GM12878 (cell line): ENCODE measurements around the gene PNPLA5. TPM values are rescaled to one million over a fixed set of nuclear protein-coding genes. Genes with fewer than 3 reads are reported as not detected.

Source experiments
- ATAC-seq: fragments of 200-7000 bp; cut with Tn5 transposase; 3 replicates; pipeline ENCODE4 v1.9.1; 2020; ENCODE audit warnings: mild to moderate bottlenecking, moderate library complexity
- BruUV-seq: library from RNA; stranded (reverse); fragments of 400-500 nt; replicated peaks from 2 replicates; lab custom pipeline; 2021; lab: Mats Ljungman, UMichigan
- CTCF ChIA-PET: fragments of 300-600 bp; sonication (Branson Sonifier 250); formaldehyde crosslinking; extraction: SDS; loops from one replicate; lab custom pipeline; 2021; ENCODE audit warnings: inconsistent platforms; lab: Yijun Ruan, JAX
- POLR2A ChIA-PET: fragments of 350-600 bp; formaldehyde crosslinking; extraction: SDS; loops from one replicate; lab custom pipeline; 2021; ENCODE audit warnings: inconsistent platforms; lab: Charles Lee
- RAD21 ChIA-PET: fragments of 300-600 bp; sonication (Branson Sonifier 250); formaldehyde crosslinking; loops from one replicate; lab custom pipeline; 2023; ENCODE audit warnings: antibody characterized with exemption; ENCODE audit not compliant: unreplicated experiment; lab: Charles Lee
- SMC1A ChIA-PET: fragments of 300-600 bp; sonication (Branson Sonifier 250); formaldehyde crosslinking; loops from one replicate; lab custom pipeline; 2023; ENCODE audit not compliant: unreplicated experiment, uncharacterized antibody; lab: Charles Lee
- DNase-seq: peaks from one replicate; pipeline ENCODE4 v3.0.0-alpha.2; 2011; ENCODE audit warnings: low read depth, low spot score
- FAIRE-seq: peaks from 3 replicates; lab custom pipeline; 2011; peaks lifted over from hg19 to GRCh38; lab: Jason Lieb, UNC
- H2AFZ ChIP-seq: 2 replicates; pipeline ENCODE4 v1.6.0; 2011; ENCODE audit warnings: low read depth, low read length, control low read depth; ENCODE audit not compliant: control insufficient read depth
- H3K27ac ChIP-seq: 2 replicates; pipeline ENCODE4 v1.5.1; 2011; ENCODE audit warnings: control low read depth; ENCODE audit not compliant: control insufficient read depth, insufficient read depth
- H3K27me3 ChIP-seq, 2 experiments: replicated peaks in 1 of 2; 2 replicates each; pipeline versions ENCODE4 v1.6.0 to v1.6.1; 2011; ENCODE audit warnings: low read length in 1 of 2; ENCODE audit not compliant: control insufficient read depth in 2 of 2, insufficient read depth in 2 of 2
- H3K36me3 ChIP-seq, 2 experiments: 2 replicates each; pipeline ENCODE4 v1.5.1; 2011; ENCODE audit warnings: low read length in 1 of 2; ENCODE audit not compliant: control insufficient read depth in 2 of 2, insufficient read depth in 2 of 2
- H3K4me1 ChIP-seq: 2 replicates; pipeline ENCODE4 v1.6.1; 2011; ENCODE audit warnings: mild to moderate bottlenecking, low read length, moderate library complexity, mixed read lengths; ENCODE audit not compliant: control insufficient read depth, insufficient read depth
- H3K4me2 ChIP-seq: 2 replicates; pipeline ENCODE4 v1.6.0; 2011; ENCODE audit warnings: control low read depth; ENCODE audit not compliant: control insufficient read depth, insufficient read depth
- H3K4me3 ChIP-seq: fragments of 200-600 bp; sonication (generic); 2 replicates; pipeline ENCODE4 v1.5.1; 2016
- H3K79me2 ChIP-seq: 2 replicates; pipeline ENCODE4 v1.6.0; 2011; ENCODE audit warnings: low read length; ENCODE audit not compliant: control insufficient read depth, insufficient read depth
- H3K9ac ChIP-seq: 2 replicates; pipeline ENCODE4 v1.8.0; 2011; ENCODE audit warnings: low read length, control low read depth, mixed read lengths; ENCODE audit not compliant: control insufficient read depth, insufficient read depth
- H3K9me3 ChIP-seq: replicated peaks from 3 replicates; pipeline ENCODE4 v1.5.1; 2011; ENCODE audit warnings: mild to moderate bottlenecking, low read length; ENCODE audit not compliant: control insufficient read depth, insufficient read depth
- H4K20me1 ChIP-seq: 2 replicates; pipeline ENCODE4 v1.6.0; 2011; ENCODE audit not compliant: control insufficient read depth, insufficient read depth
- ATF3 ChIP-seq: IDR thresholded peaks from 2 replicates; pipeline ENCODE4 v1.6.1; 2011; ENCODE audit warnings: low read depth, mild to moderate bottlenecking, low read length, moderate library complexity, borderline replicate concordance; ENCODE audit errors: extremely low read depth
- BCL11A ChIP-seq: IDR thresholded peaks from 2 replicates; pipeline ENCODE4 v1.6.1; 2011; ENCODE audit warnings: low read depth, low read length
- CEBPZ ChIP-seq: fragments of 150-350 bp; IDR thresholded peaks from 2 replicates; pipeline ENCODE4 v1.6.1; 2016; ENCODE audit warnings: low read depth, low read length
- JUNB ChIP-seq: IDR thresholded peaks from 2 replicates; pipeline ENCODE4 v1.6.1; 2016; ENCODE audit warnings: antibody characterized with exemption, mild to moderate bottlenecking
- JUND ChIP-seq: IDR thresholded peaks from 2 replicates; pipeline ENCODE4 v1.6.1; 2012; ENCODE audit warnings: low read depth, mild to moderate bottlenecking, low read length, improper control_type of control experiment, moderate library complexity
- NBN ChIP-seq: fragments of 450-650 bp; IDR thresholded peaks from 2 replicates; pipeline ENCODE4 v1.6.1; 2016
- NFYB ChIP-seq: IDR thresholded peaks from 2 replicates; pipeline ENCODE4 v1.6.1; 2011; ENCODE audit warnings: low read depth, mild to moderate bottlenecking, low read length, improper control_type of control experiment, moderate library complexity; ENCODE audit not compliant: insufficient read depth
- PML ChIP-seq: IDR thresholded peaks from 2 replicates; pipeline ENCODE4 v1.6.1; 2012; ENCODE audit warnings: low read length, inconsistent platforms
- SUPT20H ChIP-seq: IDR thresholded peaks from 2 replicates; pipeline ENCODE4 v1.6.1; 2011; ENCODE audit warnings: low read depth, mild to moderate bottlenecking, low read length, moderate library complexity, borderline replicate concordance; ENCODE audit not compliant: control insufficient read depth
- TARDBP ChIP-seq: IDR thresholded peaks from 2 replicates; pipeline ENCODE4 v1.6.1; 2016; ENCODE audit warnings: borderline replicate concordance
- TBL1XR1 ChIP-seq: IDR thresholded peaks from 2 replicates; pipeline ENCODE4 v1.6.1; 2012; ENCODE audit warnings: low read depth, low read length, improper control_type of control experiment
- ZNF24 ChIP-seq: fragments of 450-650 bp; IDR thresholded peaks from 2 replicates; pipeline ENCODE4 v1.6.1; 2017; ENCODE audit warnings: antibody characterized with exemption, mild to moderate bottlenecking
- ZNF274 ChIP-seq: IDR thresholded peaks from one replicate; pipeline ENCODE4 v1.8.0; 2011; ENCODE audit not compliant: insufficient read length, insufficient read depth
- ZZZ3 ChIP-seq: IDR thresholded peaks from 2 replicates; pipeline ENCODE4 v1.6.1; 2011; ENCODE audit warnings: low read depth; ENCODE audit not compliant: control insufficient read depth, insufficient read length
- WGBS: methylation state at CpG from one replicate; pipeline ENCODE4 v1.1.6; 2016; ENCODE audit warnings: low lambda C conversion rate; ENCODE audit not compliant: insufficient replicate concordance, insufficient coverage; ENCODE audit errors: missing lambda C conversion rate; 5-methylcytosine and 5-hydroxymethylcytosine counted together
- in situ Hi-C: fragments of 300-500 bp; cut with MboI; formaldehyde crosslinking; loops from 9 replicates; pipeline ENCODE4 v1.14.3; 2018; ENCODE audit warnings: mixed read lengths
- intact Hi-C: fragments of 100-400 bp; cut with micrococcal nuclease; formaldehyde crosslinking; loops from one replicate; pipeline ENCODE4 v1.14.2; 2022; ENCODE audit not compliant: unreplicated experiment
- polyA plus RNA-seq, 11 experiments: library from polyadenylated mRNA; depleted of rRNA in 4 of 11; unstranded in 6 of 11; stranded (reverse) in 5 of 11; fragments of >200 nt; fragmentation: Nextera tagmentation in 4 of 11; fragmentation: Illumina TruSeq in 1 of 11; extraction: Ambion mirVana in 4 of 11; extraction: Trizol in 1 of 11; gene quantifications; 1 replicate in 1 of 11; 2 replicates in 10 of 11; pipeline versions ENCODE4 v1.2.1 to v1.2.3, GENCODE V29; 2011 to 2016; ENCODE audit warnings: inconsistent platforms in 2 of 11, missing spikeins in 2 of 11, low read depth in 1 of 11
- total RNA-seq, 4 experiments: library from RNA; depleted of rRNA in 3 of 4; stranded (reverse); fragments of >200 nt in 3 of 4; fragmentation: Illumina TruSeq in 1 of 4; extraction: Trizol in 1 of 4; gene quantifications; 2 replicates each; pipeline versions ENCODE4 v1.2.1 to v1.2.3, GENCODE V29; 2013 to 2021
- TF ChIP-seq, protein P1 (sequence below): IDR thresholded peaks from 2 replicates; pipeline ENCODE4 v1.6.1; 2011; ENCODE audit warnings: mild to moderate bottlenecking, low read depth, low read length, moderate library complexity; ENCODE audit not compliant: insufficient replicate concordance
- TF ChIP-seq, protein P2 (sequence below): fragments of 450-650 bp; IDR thresholded peaks from 2 replicates; pipeline ENCODE4 v1.6.1; 2018; ENCODE audit warnings: mild to moderate bottlenecking, low read depth, moderate library complexity; ENCODE audit not compliant: partially characterized antibody

The PNPLA5 gene
- total and polyA plus RNA-seq, 10 of the 15 experiments (the other 5 are each of a cell fraction or from before 2014, with no cell fraction given), result not detected

GRCh38 chr22:43859621-43860020 is 32.2 kb downstream of the PNPLA5 start (continued):
- TF ChIP-seq SUPT20H, result no peak
- TF ChIP-seq, all 136 proteins: peak for 0

DNA sequence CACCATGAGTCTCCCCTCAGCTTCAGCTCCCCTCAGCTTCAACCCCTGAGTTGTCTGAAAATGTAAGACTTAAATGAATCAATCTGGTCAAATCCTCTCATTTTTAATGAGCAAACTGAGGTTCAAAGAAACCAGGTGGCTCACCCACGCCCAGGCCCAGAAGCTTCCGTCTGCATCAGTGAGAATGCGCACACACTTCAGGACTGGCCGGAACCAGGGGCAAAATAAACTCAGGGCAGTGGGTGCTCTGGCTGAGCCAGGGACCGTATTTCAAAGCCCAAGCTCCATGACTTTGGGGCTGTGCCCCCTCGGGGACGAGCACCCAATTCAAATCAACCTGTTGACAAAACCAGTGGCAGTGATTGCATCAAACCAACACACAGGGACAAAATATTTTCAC is 32.6 kb downstream of the PNPLA5 start:
- no TSS peak for BruUV-seq
- no peak overlapping the region for H3K4me3 ChIP-seq
- no peaks in the 10 kb centered on the region for H3K4me1 ChIP-seq
- H3K4me2 ChIP-seq, result no peak overlapping the region
- no peak overlapping the region for H3K27ac ChIP-seq
- H4K20me1 ChIP-seq, result no peaks in the 10 kb centered on the region
- no peak overlapping the region for H3K9ac ChIP-seq
- ChIA-PET SMC1A (no interaction called here), POLR2A (no interaction called here), CTCF (no interaction called here), RAD21 (no interaction called here)
- intact Hi-C loops (no loop called here), in situ Hi-C loops (no loop called here)
- no peaks in the 10 kb centered on the region for H3K36me3 ChIP-seq
- DNase-seq (no peak), ATAC-seq (no peak), FAIRE-seq (no peak)
- no peaks in the 10 kb centered on the region for H3K79me2 ChIP-seq
- no peaks in the 10 kb centered on the region; a peak in 1 of 4 replicates for H3K27me3 ChIP-seq
- no peaks in the 10 kb centered on the region for H3K9me3 ChIP-seq
- WGBS, result 29% methylated on average over 7 of the region's 7 CpGs
- no peak overlapping the region for H2AFZ ChIP-seq
- TF ChIP-seq, protein P1, sequence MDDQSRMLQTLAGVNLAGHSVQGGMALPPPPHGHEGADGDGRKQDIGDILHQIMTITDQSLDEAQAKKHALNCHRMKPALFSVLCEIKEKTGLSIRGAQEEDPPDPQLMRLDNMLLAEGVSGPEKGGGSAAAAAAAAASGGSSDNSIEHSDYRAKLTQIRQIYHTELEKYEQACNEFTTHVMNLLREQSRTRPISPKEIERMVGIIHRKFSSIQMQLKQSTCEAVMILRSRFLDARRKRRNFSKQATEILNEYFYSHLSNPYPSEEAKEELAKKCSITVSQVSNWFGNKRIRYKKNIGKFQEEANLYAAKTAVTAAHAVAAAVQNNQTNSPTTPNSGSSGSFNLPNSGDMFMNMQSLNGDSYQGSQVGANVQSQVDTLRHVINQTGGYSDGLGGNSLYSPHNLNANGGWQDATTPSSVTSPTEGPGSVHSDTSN, result no peak
- no peak for TF ChIP-seq TBL1XR1
- TF ChIP-seq ZNF24, result no peak
- TF ChIP-seq, protein P2, sequence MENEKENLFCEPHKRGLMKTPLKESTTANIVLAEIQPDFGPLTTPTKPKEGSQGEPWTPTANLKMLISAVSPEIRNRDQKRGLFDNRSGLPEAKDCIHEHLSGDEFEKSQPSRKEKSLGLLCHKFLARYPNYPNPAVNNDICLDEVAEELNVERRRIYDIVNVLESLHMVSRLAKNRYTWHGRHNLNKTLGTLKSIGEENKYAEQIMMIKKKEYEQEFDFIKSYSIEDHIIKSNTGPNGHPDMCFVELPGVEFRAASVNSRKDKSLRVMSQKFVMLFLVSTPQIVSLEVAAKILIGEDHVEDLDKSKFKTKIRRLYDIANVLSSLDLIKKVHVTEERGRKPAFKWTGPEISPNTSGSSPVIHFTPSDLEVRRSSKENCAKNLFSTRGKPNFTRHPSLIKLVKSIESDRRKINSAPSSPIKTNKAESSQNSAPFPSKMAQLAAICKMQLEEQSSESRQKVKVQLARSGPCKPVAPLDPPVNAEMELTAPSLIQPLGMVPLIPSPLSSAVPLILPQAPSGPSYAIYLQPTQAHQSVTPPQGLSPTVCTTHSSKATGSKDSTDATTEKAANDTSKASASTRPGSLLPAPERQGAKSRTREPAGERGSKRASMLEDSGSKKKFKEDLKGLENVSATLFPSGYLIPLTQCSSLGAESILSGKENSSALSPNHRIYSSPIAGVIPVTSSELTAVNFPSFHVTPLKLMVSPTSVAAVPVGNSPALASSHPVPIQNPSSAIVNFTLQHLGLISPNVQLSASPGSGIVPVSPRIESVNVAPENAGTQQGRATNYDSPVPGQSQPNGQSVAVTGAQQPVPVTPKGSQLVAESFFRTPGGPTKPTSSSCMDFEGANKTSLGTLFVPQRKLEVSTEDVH, result no peak
- TF ChIP-seq JUNB, result no peak
- TF ChIP-seq ATF3, result no peak
- no peak for TF ChIP-seq CEBPZ
- TF ChIP-seq ZNF274, result no peak
- no peak for TF ChIP-seq JUND
- no peak for TF ChIP-seq SUPT20H
- no peak for TF ChIP-seq PML
- no peak for TF ChIP-seq TARDBP
- no peak for TF ChIP-seq NFYB
- no peak for TF ChIP-seq NBN
- no peak for TF ChIP-seq ZZZ3
- no peak for TF ChIP-seq BCL11A
